ENCODE measurements around the gene PGAP2. TPM values are rescaled to one million over a fixed set of nuclear protein-coding genes. Genes with fewer than 3 reads are reported as not detected.

The PGAP2 gene
- total RNA-seq, 1 experiment from 2014 or later = 27.2 TPM

- H3K36me3 Mint-ChIP-seq (ENCODE audit: insufficient read depth, unreplicated experiment) = peaks cover 52% of the 10 kb centered on the region
- DNase-seq (ENCODE audit: unreplicated experiment) = no peak
- H3K27ac Mint-ChIP-seq (ENCODE audit: low read depth, unreplicated experiment) = peak overlapping the region; percentile 93
- peak overlapping the region; percentile 86 for H3K4me3 Mint-ChIP-seq (ENCODE audit: unreplicated experiment)
- BruUV-seq (replicated peaks) = no TSS peak
- CTCF ChIA-PET = interaction anchor here (1.3 to 1.4 kb wide), 3 partner anchors 13 to 54 kb away, joined by 4 to 7 read pairs (median 4); partner anchors contain the start of gene PGAP2
- peaks cover 9% of the 10 kb centered on the region for H3K4me1 Mint-ChIP-seq (ENCODE audit: insufficient read depth, unreplicated experiment)
- no peak for TF ChIP-seq CTCF (IDR thresholded peaks at IDR 0.05; ENCODE audit: unreplicated experiment)
- intact Hi-C loops (cut with micrococcal nuclease) = no loop called here
- POLR2A ChIA-PET = interaction anchor here (0.6 to 5.4 kb wide), 10 partner anchors 8 to 85 kb away, joined by 3 to 61 read pairs (median 4); partner anchors contain the start of genes PGAP2, RHOG and STIM1
- H3K9me3 Mint-ChIP-seq (ENCODE audit: unreplicated experiment) = no peaks in the 10 kb centered on the region
- H3K27me3 Mint-ChIP-seq (ENCODE audit: insufficient read depth, unreplicated experiment) = no peaks in the 10 kb centered on the region
Measured at GRCh38 chr11:3796002-3796311, 12.4 kb upstream of the PGAP2 start.

GRCh38 chr11:3796346-3796745 is 12.0 kb upstream of the PGAP2 start:
- intact Hi-C loops (cut with micrococcal nuclease) = no loop called here
- H3K36me3 Mint-ChIP-seq (ENCODE audit: insufficient read depth, unreplicated experiment) = peaks cover 49% of the 10 kb centered on the region

GRCh38 chr11:3796801-3797328 is 11.5 kb upstream of the PGAP2 start:
- H3K9me3 Mint-ChIP-seq (ENCODE audit: unreplicated experiment) = no peaks in the 10 kb centered on the region
- H3K27ac Mint-ChIP-seq (ENCODE audit: low read depth, unreplicated experiment) = peak overlapping the region; percentile 93
- BruUV-seq (replicated peaks) = no TSS peak
- no peak for TF ChIP-seq CTCF (IDR thresholded peaks at IDR 0.05; ENCODE audit: unreplicated experiment)
- no peak for DNase-seq (ENCODE audit: unreplicated experiment)
- H3K4me3 Mint-ChIP-seq (ENCODE audit: unreplicated experiment) = peak overlapping the region; percentile 86
- peaks cover 9% of the 10 kb centered on the region for H3K4me1 Mint-ChIP-seq (ENCODE audit: insufficient read depth, unreplicated experiment)
- ChIA-PET CTCF (interaction anchor here (0.7 to 4.1 kb wide), 4 partner anchors 12 to 248 kb away, joined by 3 to 43 read pairs (median 6); partner anchors contain the start of gene PGAP2), POLR2A (interaction anchor here (0.8 to 5.4 kb wide), 10 partner anchors 9 to 297 kb away, joined by 3 to 61 read pairs (median 5); partner anchors contain the start of genes PGAP2 and RHOG)
- H3K27me3 Mint-ChIP-seq (ENCODE audit: insufficient read depth, unreplicated experiment) = no peaks in the 10 kb centered on the region
- H3K36me3 Mint-ChIP-seq (ENCODE audit: insufficient read depth, unreplicated experiment) = peaks cover 43% of the 10 kb centered on the region
- intact Hi-C loops (cut with micrococcal nuclease) = loop anchor here (1.0 kb wide), 1 partner anchor 44 kb away; no protein-coding TSS in a partner anchor

More at GRCh38 chr11:3796346-3796745, 12.0 kb upstream of the PGAP2 start:
- no peaks in the 10 kb centered on the region for H3K27me3 Mint-ChIP-seq (ENCODE audit: insufficient read depth, unreplicated experiment)
- H3K4me3 Mint-ChIP-seq (ENCODE audit: unreplicated experiment) = peak overlapping the region; percentile 86
- peak overlapping the region; percentile 93 for H3K27ac Mint-ChIP-seq (ENCODE audit: low read depth, unreplicated experiment)
- ChIA-PET POLR2A (interaction anchor here (0.6 to 5.4 kb wide), 11 partner anchors 8 to 298 kb away, joined by 3 to 61 read pairs (median 3); partner anchors contain the start of genes PGAP2, RHOG and STIM1), CTCF (interaction anchor here (0.7 to 1.4 kb wide), 4 partner anchors 12 to 249 kb away, joined by 3 to 7 read pairs (median 4); partner anchors contain the start of gene PGAP2)
- BruUV-seq (replicated peaks) = TSS peak; percentile 47
- H3K9me3 Mint-ChIP-seq (ENCODE audit: unreplicated experiment) = no peaks in the 10 kb centered on the region
- DNase-seq (ENCODE audit: unreplicated experiment) = no peak
- no peak for TF ChIP-seq CTCF (IDR thresholded peaks at IDR 0.05; ENCODE audit: unreplicated experiment)
- peaks cover 9% of the 10 kb centered on the region for H3K4me1 Mint-ChIP-seq (ENCODE audit: insufficient read depth, unreplicated experiment)

- ChIA-PET CTCF (interaction anchor here (0.9 to 4.1 kb wide), 2 partner anchors 12 to 15 kb away, joined by 7 to 43 read pairs; partner anchors contain the start of gene PGAP2), POLR2A (interaction anchor here (0.6 to 5.4 kb wide), 19 partner anchors 8 to 297 kb away, joined by 3 to 61 read pairs (median 4); partner anchors contain the start of genes PGAP2, RHOG and STIM1)
- Mint-ChIP-seq H3K27ac (ENCODE audit: low read depth, unreplicated experiment) (peak within 1 kb of the TSS; percentile 93), H3K4me3 (ENCODE audit: unreplicated experiment) (peak within 1 kb of the TSS; percentile 86), H3K4me1 (ENCODE audit: insufficient read depth, unreplicated experiment) (peaks cover 9% of the 10 kb centered on the region), H3K9me3 (ENCODE audit: unreplicated experiment) (no peaks in the 10 kb centered on the region), H3K27me3 (ENCODE audit: insufficient read depth, unreplicated experiment) (no peaks in the 10 kb centered on the region), H3K36me3 (ENCODE audit: insufficient read depth, unreplicated experiment) (peaks cover 37% of the 10 kb centered on the region)
- no peak for TF ChIP-seq CTCF (IDR thresholded peaks at IDR 0.05; ENCODE audit: unreplicated experiment)
- BruUV-seq (replicated peaks) = no TSS peak
- DNase-seq (ENCODE audit: unreplicated experiment) = peak; percentile 100
- intact Hi-C loops (cut with micrococcal nuclease) = loop anchor here (1.0 kb wide), 1 partner anchor 44 kb away; no protein-coding TSS in a partner anchor
Measured at GRCh38 chr11:3797329-3798090, 10.8 kb upstream of the PGAP2 start, which contains the start of gene NUP98. Gene NUP98, minus strand, starts transcription at chr11:3797554. Its CDS starts 15,437 bp downstream, at chr11:3782117.
